K562 (cell line): ENCODE data around the gene MEF2D. TPM values are rescaled to one million over a fixed set of nuclear protein-coding genes. Genes with fewer than 3 reads are reported as not detected.

ENCODE experiments used
- FOXM1 ChIP-seq, 2 experiments: fragments of 450-650 bp in 1 of 2; sonication (generic) in 1 of 2; formaldehyde crosslinking in 1 of 2; IDR thresholded peaks; 2 replicates each; pipeline versions ENCODE4 v1.6.1 to v1.9.0; 2017 to 2022; ENCODE audit warnings: low read depth in 2 of 2, mild to moderate bottlenecking in 2 of 2, missing genetic modification reagents in 1 of 2, moderate library complexity in 1 of 2
- SMC3 ChIP-seq: conservative IDR thresholded peaks from 2 replicates; pipeline ENCODE4 v1.6.1; 2011; ENCODE audit warnings: low read depth, low read length, improper control_type of control experiment; ENCODE audit not compliant: insufficient read depth
- THRAP3 ChIP-seq: fragments of 450-650 bp; IDR thresholded peaks from 2 replicates; pipeline ENCODE4 v1.6.1; 2016; ENCODE audit warnings: mild to moderate bottlenecking, inconsistent platforms, borderline replicate concordance
- polyA plus RNA-seq, 8 experiments: library from polyadenylated mRNA; depleted of rRNA in 4 of 8; stranded (reverse) in 5 of 8; unstranded in 3 of 8; fragments of >200 nt; fragmentation: Nextera tagmentation in 2 of 8; fragmentation: Illumina TruSeq in 1 of 8; extraction: Ambion mirVana in 2 of 8; extraction: Trizol in 1 of 8; gene quantifications; 2 replicates each; pipeline versions ENCODE4 v1.2.1 to v1.2.3, GENCODE V29; 2011 to 2014; ENCODE audit warnings: inconsistent platforms in 1 of 8, missing spikeins in 1 of 8
- total RNA-seq, 7 experiments: library from RNA; depleted of rRNA in 6 of 7; stranded (reverse); fragments of >200 nt in 6 of 7; fragmentation: Illumina TruSeq in 2 of 7; extraction: Trizol in 2 of 7; gene quantifications; 2 replicates each; pipeline versions ENCODE4 v1.2.1 to v1.2.3, GENCODE V29; 2011 to 2021; ENCODE audit warnings: low replicate concordance in 1 of 7
- TF ChIP-seq, protein P1 (sequence below): fragments of 200-600 bp; sonication (generic); IDR thresholded peaks from one replicate; pipeline ENCODE4 v1.6.1; 2012; ENCODE audit warnings: mild to moderate bottlenecking, low read depth, low read length, inconsistent platforms
- TF ChIP-seq, protein P2 (sequence below): IDR thresholded peaks from 2 replicates; pipeline ENCODE4 v1.6.1; 2011; ENCODE audit warnings: borderline replicate concordance, low read depth, mild to moderate bottlenecking, moderate library complexity, low read length; ENCODE audit not compliant: insufficient read depth, poor library complexity, severe bottlenecking

Gene MEF2D
- total and polyA plus RNA-seq, 9 of the 15 experiments (the other 6 are each of a cell fraction or from before 2014, with no cell fraction given) = 0.10 to 19.5 (median 2.6) TPM

DNA sequence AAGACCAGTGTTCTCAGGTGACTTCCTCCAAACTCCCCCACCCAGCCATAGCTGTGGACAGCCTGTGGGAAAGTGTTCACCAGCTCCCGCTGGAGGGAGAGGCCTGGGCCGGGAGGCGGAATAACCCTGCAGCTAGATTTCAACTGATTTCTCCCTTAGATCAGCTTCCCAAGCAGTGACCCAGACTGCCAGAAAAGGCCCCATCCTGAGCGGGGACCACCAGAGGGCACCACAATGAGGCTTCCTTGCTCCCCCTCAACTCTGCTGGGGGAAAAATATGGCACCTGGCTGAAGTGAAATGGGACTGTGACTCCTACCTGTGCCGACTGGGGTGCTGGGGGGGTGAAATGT lies 80.7 kb downstream of the MEF2D start (continued):
- TF ChIP-seq, protein P1, sequence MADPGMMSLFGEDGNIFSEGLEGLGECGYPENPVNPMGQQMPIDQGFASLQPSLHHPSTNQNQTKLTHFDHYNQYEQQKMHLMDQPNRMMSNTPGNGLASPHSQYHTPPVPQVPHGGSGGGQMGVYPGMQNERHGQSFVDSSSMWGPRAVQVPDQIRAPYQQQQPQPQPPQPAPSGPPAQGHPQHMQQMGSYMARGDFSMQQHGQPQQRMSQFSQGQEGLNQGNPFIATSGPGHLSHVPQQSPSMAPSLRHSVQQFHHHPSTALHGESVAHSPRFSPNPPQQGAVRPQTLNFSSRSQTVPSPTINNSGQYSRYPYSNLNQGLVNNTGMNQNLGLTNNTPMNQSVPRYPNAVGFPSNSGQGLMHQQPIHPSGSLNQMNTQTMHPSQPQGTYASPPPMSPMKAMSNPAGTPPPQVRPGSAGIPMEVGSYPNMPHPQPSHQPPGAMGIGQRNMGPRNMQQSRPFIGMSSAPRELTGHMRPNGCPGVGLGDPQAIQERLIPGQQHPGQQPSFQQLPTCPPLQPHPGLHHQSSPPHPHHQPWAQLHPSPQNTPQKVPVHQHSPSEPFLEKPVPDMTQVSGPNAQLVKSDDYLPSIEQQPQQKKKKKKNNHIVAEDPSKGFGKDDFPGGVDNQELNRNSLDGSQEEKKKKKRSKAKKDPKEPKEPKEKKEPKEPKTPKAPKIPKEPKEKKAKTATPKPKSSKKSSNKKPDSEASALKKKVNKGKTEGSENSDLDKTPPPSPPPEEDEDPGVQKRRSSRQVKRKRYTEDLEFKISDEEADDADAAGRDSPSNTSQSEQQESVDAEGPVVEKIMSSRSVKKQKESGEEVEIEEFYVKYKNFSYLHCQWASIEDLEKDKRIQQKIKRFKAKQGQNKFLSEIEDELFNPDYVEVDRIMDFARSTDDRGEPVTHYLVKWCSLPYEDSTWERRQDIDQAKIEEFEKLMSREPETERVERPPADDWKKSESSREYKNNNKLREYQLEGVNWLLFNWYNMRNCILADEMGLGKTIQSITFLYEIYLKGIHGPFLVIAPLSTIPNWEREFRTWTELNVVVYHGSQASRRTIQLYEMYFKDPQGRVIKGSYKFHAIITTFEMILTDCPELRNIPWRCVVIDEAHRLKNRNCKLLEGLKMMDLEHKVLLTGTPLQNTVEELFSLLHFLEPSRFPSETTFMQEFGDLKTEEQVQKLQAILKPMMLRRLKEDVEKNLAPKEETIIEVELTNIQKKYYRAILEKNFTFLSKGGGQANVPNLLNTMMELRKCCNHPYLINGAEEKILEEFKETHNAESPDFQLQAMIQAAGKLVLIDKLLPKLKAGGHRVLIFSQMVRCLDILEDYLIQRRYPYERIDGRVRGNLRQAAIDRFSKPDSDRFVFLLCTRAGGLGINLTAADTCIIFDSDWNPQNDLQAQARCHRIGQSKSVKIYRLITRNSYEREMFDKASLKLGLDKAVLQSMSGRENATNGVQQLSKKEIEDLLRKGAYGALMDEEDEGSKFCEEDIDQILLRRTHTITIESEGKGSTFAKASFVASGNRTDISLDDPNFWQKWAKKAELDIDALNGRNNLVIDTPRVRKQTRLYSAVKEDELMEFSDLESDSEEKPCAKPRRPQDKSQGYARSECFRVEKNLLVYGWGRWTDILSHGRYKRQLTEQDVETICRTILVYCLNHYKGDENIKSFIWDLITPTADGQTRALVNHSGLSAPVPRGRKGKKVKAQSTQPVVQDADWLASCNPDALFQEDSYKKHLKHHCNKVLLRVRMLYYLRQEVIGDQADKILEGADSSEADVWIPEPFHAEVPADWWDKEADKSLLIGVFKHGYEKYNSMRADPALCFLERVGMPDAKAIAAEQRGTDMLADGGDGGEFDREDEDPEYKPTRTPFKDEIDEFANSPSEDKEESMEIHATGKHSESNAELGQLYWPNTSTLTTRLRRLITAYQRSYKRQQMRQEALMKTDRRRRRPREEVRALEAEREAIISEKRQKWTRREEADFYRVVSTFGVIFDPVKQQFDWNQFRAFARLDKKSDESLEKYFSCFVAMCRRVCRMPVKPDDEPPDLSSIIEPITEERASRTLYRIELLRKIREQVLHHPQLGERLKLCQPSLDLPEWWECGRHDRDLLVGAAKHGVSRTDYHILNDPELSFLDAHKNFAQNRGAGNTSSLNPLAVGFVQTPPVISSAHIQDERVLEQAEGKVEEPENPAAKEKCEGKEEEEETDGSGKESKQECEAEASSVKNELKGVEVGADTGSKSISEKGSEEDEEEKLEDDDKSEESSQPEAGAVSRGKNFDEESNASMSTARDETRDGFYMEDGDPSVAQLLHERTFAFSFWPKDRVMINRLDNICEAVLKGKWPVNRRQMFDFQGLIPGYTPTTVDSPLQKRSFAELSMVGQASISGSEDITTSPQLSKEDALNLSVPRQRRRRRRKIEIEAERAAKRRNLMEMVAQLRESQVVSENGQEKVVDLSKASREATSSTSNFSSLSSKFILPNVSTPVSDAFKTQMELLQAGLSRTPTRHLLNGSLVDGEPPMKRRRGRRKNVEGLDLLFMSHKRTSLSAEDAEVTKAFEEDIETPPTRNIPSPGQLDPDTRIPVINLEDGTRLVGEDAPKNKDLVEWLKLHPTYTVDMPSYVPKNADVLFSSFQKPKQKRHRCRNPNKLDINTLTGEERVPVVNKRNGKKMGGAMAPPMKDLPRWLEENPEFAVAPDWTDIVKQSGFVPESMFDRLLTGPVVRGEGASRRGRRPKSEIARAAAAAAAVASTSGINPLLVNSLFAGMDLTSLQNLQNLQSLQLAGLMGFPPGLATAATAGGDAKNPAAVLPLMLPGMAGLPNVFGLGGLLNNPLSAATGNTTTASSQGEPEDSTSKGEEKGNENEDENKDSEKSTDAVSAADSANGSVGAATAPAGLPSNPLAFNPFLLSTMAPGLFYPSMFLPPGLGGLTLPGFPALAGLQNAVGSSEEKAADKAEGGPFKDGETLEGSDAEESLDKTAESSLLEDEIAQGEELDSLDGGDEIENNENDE = no peak
- TF ChIP-seq THRAP3 = no peak
- no peak for TF ChIP-seq SMC3
- TF ChIP-seq, protein P2, sequence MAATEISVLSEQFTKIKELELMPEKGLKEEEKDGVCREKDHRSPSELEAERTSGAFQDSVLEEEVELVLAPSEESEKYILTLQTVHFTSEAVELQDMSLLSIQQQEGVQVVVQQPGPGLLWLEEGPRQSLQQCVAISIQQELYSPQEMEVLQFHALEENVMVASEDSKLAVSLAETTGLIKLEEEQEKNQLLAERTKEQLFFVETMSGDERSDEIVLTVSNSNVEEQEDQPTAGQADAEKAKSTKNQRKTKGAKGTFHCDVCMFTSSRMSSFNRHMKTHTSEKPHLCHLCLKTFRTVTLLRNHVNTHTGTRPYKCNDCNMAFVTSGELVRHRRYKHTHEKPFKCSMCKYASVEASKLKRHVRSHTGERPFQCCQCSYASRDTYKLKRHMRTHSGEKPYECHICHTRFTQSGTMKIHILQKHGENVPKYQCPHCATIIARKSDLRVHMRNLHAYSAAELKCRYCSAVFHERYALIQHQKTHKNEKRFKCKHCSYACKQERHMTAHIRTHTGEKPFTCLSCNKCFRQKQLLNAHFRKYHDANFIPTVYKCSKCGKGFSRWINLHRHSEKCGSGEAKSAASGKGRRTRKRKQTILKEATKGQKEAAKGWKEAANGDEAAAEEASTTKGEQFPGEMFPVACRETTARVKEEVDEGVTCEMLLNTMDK = peak; percentile 94
- no peak for TF ChIP-seq FOXM1 (IDR thresholded peaks at IDR 0.05; ENCODE audit: low read depth)
- TF ChIP-seq FOXM1 (CRISPR knock-in tag; IDR thresholded peaks at IDR 0.05; ENCODE audit: low read depth) = no peak
